Astrocyte of the spinal cord (primary cell): ENCODE measurements around the gene TLCD3B.

ENCODE experiments used
- DNase-seq: peaks from one replicate; pipeline ENCODE4 v3.0.0; 2011; ENCODE audit warnings: low read depth, low spot score
- H3K4me3 ChIP-seq: 2 replicates; pipeline ENCODE4 v1.5.1; 2011; ENCODE audit warnings: low read depth, mild to moderate bottlenecking, low read length, moderate library complexity
- CTCF ChIP-seq: IDR thresholded peaks from 2 replicates; pipeline ENCODE4 v1.5.1; 2012; ENCODE audit warnings: low read depth, mild to moderate bottlenecking, low read length, inconsistent platforms
- in situ Hi-C: cut with HindIII; loops from 2 replicates; pipeline ENCODE4 v1.10.0; 2017; ENCODE audit warnings: low sequenced_read_pairs

The TLCD3B gene

GRCh38 chr16:30005341-30006094 is 25.6 kb downstream of the TLCD3B start:
- TF ChIP-seq CTCF: peak; percentile 89
- in situ Hi-C loops: no loop called here
- no peak for DNase-seq
- no peak overlapping the region for H3K4me3 ChIP-seq

- DNase-seq: no peak
- in situ Hi-C loops: no loop called here
- no peak for TF ChIP-seq CTCF
- H3K4me3 ChIP-seq: no peak overlapping the region
Measured at GRCh38 chr16:30004811-30005242, 26.2 kb downstream of the TLCD3B start.

- in situ Hi-C loops: no loop called here
Measured at GRCh38 chr16:30004424-30004776, 26.7 kb downstream of the TLCD3B start.

GRCh38 chr16:30003670-30004423 is 27.2 kb downstream of the TLCD3B start:
- in situ Hi-C loops: no loop called here
- TF ChIP-seq CTCF: no peak
- H3K4me3 ChIP-seq: no peak overlapping the region
- no peak for DNase-seq

More at GRCh38 chr16:30004424-30004776, 26.7 kb downstream of the TLCD3B start:
- DNase-seq: no peak
- no peak overlapping the region for H3K4me3 ChIP-seq
- TF ChIP-seq CTCF: no peak

GRCh38 chr16:30002614-30003346 is 28.3 kb downstream of the TLCD3B start:
- DNase-seq: no peak

More at GRCh38 chr16:30002614-30003346, 28.3 kb downstream of the TLCD3B start:
- no peak for TF ChIP-seq CTCF
- in situ Hi-C loops: no loop called here
- no peak overlapping the region for H3K4me3 ChIP-seq
